OCI-M2 (cell line): ENCODE data around the gene ZFYVE9.
"Not testable (repeated sequence)": the region's sequence is repeated elsewhere in the genome, so short reads cannot be mapped to it uniquely, and the experiment has no call there.

ENCODE experiments used
- DNase-seq: peaks from one replicate; lab custom pipeline; 2025; ENCODE audit not compliant: unreplicated experiment; lab: John Stamatoyannopoulos, UW

The ZFYVE9 gene

GRCh38 chr1:52367272-52367671 lies 225.4 kb downstream of the ZFYVE9 start:
- DNase-seq = no peak

GRCh38 chr1:52368383-52369172 lies 226.7 kb downstream of the ZFYVE9 start:
- DNase-seq = no peak

- DNase-seq = not testable (repeated sequence)
Measured at GRCh38 chr1:52369851-52370250, 228.0 kb downstream of the ZFYVE9 start.

GRCh38 chr1:52385376-52385775 lies 243.5 kb downstream of the ZFYVE9 start:
- no peak for DNase-seq

- DNase-seq = no peak
Measured at GRCh38 chr1:52386458-52386857, 244.6 kb downstream of the ZFYVE9 start.

- DNase-seq = no peak
Measured at GRCh38 chr1:52393174-52393573, 251.3 kb downstream of the ZFYVE9 start.
